ENCODE data around the gene TMEM232. TPM values are rescaled to one million over a fixed set of nuclear protein-coding genes. Genes with fewer than 3 reads are reported as not detected.

The TMEM232 gene
- total RNA-seq, 1 experiment from 2014 or later, result 0.21 TPM

DNA sequence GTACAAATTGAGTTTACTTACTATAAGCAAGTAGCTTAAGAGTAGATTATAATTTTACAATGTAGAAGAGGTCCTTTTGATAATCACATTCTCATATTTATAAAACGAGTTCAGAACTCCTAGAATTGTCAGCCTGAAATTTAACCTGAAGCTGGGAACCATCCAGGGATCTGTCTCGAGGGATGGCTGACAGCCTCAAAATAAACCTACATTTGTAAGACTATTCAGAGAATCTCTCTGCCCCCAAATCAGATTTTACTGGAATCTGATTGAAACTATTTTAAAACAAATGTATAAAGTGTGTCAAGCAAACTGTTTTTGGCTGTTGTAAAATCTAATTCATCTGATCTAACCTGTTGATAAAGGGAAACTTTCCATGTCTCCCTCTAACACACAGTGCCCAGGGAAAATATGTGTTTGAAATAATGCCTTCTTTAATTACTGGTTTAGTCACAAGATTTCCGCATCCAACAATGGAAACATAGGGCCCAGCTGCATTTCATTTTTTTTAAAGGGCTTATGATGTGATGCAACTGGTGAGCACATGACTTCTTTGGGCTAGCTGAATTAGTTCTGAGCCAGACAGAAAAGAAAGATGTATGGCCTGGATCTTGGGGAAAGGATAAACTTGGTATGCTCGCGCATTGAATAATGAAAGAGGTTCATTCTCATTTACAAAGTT lies 42.7 kb upstream of the TMEM232 start:
- intact Hi-C loops (cut with micrococcal nuclease; ENCODE audit: unreplicated experiment), result no loop called here
- BruUV-seq (replicated peaks), result no TSS peak
- H3K27me3 ChIP-seq (ENCODE audit: control insufficient read depth, insufficient read depth, low read length), result no peaks in the 10 kb centered on the region

DNA sequence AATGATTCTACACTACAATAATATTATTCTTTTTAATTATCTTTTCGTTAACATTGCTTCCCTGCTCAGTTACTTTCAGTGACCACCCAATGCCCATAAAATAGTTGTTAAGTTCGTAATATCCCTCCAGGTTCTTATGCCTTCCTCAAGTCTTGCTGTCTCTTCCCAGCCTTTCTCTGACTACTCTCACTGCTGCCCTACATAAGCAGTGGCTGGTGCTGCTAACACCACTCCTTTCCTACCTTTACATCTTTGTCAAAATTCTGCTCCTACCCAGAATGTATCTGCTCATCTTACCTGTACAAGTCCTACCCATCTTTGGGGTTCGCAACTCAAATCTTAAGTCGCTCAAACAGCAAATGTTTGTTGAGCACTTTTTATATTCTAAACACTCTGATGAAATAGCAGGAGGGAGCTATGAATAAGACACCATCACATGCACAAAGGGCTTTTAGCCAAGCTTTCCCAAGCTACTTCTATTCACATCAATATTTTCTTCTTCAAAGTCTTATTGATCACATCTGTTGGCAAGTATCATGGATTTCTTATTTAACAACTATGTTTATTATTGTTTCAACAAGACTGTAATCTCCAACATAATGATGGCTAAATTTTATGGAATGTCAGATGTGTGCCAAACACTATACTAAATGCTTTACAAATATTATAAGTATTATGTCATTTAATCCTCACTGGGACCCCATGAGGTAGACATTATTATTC lies 41.8 kb upstream of the TMEM232 start:
- DNase-seq (ENCODE audit: low read depth, low spot score) (no peak), ATAC-seq (no peak)
- Histone ChIP-seq H3K9me3 (ENCODE audit: control insufficient read depth, insufficient read depth, low read depth, low read length) (no peaks in the 10 kb centered on the region), H3K4me1 (ENCODE audit: control insufficient read depth, insufficient read depth, low read length) (no peaks in the 10 kb centered on the region), H3K27me3 (ENCODE audit: control insufficient read depth, insufficient read depth, low read length) (no peaks in the 10 kb centered on the region), H3K4me3 (ENCODE audit: low read depth in 2 of 2, low read length in 2 of 2) (no peak overlapping the region), H3K36me3 (ENCODE audit: control insufficient read depth, insufficient read depth, low read length) (no peaks in the 10 kb centered on the region), H3K27ac (ENCODE audit: low read length) (no peak overlapping the region)
- no TSS peak for BruUV-seq (replicated peaks)
- POLR2A ChIA-PET, result no interaction called here
- CTCF ChIA-PET, result no interaction called here
- intact Hi-C loops (cut with micrococcal nuclease; ENCODE audit: unreplicated experiment), result no loop called here
- no peak for TF ChIP-seq SIN3A (IDR thresholded peaks at IDR 0.05; ENCODE audit: borderline replicate concordance, insufficient read depth, low read depth, low read length)
- TF ChIP-seq, protein P1, sequence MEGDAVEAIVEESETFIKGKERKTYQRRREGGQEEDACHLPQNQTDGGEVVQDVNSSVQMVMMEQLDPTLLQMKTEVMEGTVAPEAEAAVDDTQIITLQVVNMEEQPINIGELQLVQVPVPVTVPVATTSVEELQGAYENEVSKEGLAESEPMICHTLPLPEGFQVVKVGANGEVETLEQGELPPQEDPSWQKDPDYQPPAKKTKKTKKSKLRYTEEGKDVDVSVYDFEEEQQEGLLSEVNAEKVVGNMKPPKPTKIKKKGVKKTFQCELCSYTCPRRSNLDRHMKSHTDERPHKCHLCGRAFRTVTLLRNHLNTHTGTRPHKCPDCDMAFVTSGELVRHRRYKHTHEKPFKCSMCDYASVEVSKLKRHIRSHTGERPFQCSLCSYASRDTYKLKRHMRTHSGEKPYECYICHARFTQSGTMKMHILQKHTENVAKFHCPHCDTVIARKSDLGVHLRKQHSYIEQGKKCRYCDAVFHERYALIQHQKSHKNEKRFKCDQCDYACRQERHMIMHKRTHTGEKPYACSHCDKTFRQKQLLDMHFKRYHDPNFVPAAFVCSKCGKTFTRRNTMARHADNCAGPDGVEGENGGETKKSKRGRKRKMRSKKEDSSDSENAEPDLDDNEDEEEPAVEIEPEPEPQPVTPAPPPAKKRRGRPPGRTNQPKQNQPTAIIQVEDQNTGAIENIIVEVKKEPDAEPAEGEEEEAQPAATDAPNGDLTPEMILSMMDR (IDR thresholded peaks at IDR 0.05), result no peak
- TF ChIP-seq TCF7L2 (IDR thresholded peaks at IDR 0.05; ENCODE audit: low read depth, low read length), result no peak
- no peak for TF ChIP-seq POLR2AphosphoS5 (IDR thresholded peaks at IDR 0.05; ENCODE audit: low read depth, low read length)
- TF ChIP-seq, protein P2, sequence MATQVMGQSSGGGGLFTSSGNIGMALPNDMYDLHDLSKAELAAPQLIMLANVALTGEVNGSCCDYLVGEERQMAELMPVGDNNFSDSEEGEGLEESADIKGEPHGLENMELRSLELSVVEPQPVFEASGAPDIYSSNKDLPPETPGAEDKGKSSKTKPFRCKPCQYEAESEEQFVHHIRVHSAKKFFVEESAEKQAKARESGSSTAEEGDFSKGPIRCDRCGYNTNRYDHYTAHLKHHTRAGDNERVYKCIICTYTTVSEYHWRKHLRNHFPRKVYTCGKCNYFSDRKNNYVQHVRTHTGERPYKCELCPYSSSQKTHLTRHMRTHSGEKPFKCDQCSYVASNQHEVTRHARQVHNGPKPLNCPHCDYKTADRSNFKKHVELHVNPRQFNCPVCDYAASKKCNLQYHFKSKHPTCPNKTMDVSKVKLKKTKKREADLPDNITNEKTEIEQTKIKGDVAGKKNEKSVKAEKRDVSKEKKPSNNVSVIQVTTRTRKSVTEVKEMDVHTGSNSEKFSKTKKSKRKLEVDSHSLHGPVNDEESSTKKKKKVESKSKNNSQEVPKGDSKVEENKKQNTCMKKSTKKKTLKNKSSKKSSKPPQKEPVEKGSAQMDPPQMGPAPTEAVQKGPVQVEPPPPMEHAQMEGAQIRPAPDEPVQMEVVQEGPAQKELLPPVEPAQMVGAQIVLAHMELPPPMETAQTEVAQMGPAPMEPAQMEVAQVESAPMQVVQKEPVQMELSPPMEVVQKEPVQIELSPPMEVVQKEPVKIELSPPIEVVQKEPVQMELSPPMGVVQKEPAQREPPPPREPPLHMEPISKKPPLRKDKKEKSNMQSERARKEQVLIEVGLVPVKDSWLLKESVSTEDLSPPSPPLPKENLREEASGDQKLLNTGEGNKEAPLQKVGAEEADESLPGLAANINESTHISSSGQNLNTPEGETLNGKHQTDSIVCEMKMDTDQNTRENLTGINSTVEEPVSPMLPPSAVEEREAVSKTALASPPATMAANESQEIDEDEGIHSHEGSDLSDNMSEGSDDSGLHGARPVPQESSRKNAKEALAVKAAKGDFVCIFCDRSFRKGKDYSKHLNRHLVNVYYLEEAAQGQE (IDR thresholded peaks at IDR 0.05; ENCODE audit: insufficient read depth in 1 of 2, low read depth in 2 of 2, low read length in 1 of 2), result no peak
- in situ Hi-C loops (cut with HindIII; ENCODE audit: low pct_unique_long_range_greater_than_20kb, low sequenced_read_pairs), result no loop called here

More for the DNA sequence above, 42.7 kb upstream of the TMEM232 start:
- in situ Hi-C loops (cut with HindIII; ENCODE audit: low pct_unique_long_range_greater_than_20kb, low sequenced_read_pairs), result no loop called here
- TF ChIP-seq, protein P1 (IDR thresholded peaks at IDR 0.05), result no peak
- TF ChIP-seq POLR2AphosphoS5 (IDR thresholded peaks at IDR 0.05; ENCODE audit: low read depth, low read length), result no peak
- TF ChIP-seq, protein P2 (IDR thresholded peaks at IDR 0.05; ENCODE audit: insufficient read depth in 1 of 2, low read depth in 2 of 2, low read length in 1 of 2), result no peak
- TF ChIP-seq SIN3A (IDR thresholded peaks at IDR 0.05; ENCODE audit: borderline replicate concordance, insufficient read depth, low read depth, low read length), result no peak
- no peak for TF ChIP-seq TCF7L2 (IDR thresholded peaks at IDR 0.05; ENCODE audit: low read depth, low read length)
- DNase-seq (ENCODE audit: low read depth, low spot score), result no peak
- CTCF ChIA-PET, result no interaction called here
- Histone ChIP-seq H3K27ac (ENCODE audit: low read length) (no peak overlapping the region), H3K9me3 (ENCODE audit: control insufficient read depth, insufficient read depth, low read depth, low read length) (no peaks in the 10 kb centered on the region), H3K4me1 (ENCODE audit: control insufficient read depth, insufficient read depth, low read length) (no peaks in the 10 kb centered on the region), H3K4me3 (ENCODE audit: low read depth in 2 of 2, low read length in 2 of 2) (no peak overlapping the region), H3K36me3 (ENCODE audit: control insufficient read depth, insufficient read depth, low read length) (no peaks in the 10 kb centered on the region)
- POLR2A ChIA-PET, result no interaction called here
- no peak for ATAC-seq

Data from Panc1 (cell line).